ENCODE measurements around the gene HOXB9. TPM values are rescaled to one million over a fixed set of nuclear protein-coding genes. Genes with fewer than 3 reads are reported as not detected.

HOXB9 gene
- total RNA-seq, 1 experiment from 2014 or later, result 31.4 TPM

DNA sequence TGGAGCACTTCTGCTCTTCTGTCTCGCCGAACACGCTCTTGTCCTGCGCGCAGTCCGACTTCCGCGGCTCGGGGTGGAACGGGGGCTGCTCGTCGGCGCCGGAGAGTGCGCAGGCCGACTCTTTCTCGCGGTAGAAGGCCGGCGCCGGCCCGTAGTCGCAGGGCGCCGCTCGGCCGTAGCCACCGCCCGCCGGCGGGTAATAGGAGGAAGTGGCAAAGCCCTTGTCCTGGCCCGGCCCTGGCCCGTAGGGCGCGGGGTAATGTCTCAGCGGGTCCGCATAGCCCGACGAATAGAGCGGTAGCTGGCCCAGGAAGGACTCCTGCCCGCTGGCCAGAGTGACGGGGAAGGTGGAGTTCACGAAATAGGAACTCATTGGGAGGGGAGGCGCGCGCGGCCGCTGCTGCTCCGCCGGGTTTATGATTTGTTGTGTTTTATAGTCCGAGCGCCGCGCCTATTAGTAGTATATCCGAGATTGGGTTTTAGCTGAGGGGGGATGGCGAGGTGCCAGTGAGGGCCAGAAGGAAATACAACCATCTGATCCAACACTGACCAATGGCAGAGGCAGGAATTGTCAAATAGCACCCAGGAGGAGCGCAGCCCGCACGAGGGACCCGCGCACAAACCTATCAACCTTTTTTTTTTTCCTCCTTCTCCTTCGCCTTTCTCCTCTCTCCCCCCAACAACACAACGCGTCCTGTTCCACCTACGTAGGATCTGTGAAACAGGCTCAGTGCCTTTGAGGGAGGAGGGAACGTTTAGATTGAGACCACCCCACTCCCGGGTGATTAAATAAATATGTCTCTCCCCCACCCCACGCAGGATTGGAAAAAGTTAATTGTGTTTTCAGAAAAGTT, 28.2 kb downstream of the HOXB9 start:
- DNase-seq (ENCODE audit: low read depth), result peak; percentile 79

DNA sequence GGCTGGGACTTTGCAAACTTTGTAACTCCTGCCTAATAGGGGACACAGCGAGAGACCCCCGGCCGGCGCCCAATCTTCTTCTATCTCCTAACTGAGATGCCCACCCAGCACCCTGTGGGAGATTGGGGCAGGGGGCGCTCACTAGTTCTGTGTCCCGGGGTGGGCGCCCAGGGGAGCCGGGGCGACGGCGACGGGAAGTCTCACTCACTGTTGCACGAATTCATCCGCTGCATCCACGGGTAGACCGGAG, 28.7 kb downstream of the HOXB9 start:
- DNase-seq (ENCODE audit: low read depth), result no peak

DNA sequence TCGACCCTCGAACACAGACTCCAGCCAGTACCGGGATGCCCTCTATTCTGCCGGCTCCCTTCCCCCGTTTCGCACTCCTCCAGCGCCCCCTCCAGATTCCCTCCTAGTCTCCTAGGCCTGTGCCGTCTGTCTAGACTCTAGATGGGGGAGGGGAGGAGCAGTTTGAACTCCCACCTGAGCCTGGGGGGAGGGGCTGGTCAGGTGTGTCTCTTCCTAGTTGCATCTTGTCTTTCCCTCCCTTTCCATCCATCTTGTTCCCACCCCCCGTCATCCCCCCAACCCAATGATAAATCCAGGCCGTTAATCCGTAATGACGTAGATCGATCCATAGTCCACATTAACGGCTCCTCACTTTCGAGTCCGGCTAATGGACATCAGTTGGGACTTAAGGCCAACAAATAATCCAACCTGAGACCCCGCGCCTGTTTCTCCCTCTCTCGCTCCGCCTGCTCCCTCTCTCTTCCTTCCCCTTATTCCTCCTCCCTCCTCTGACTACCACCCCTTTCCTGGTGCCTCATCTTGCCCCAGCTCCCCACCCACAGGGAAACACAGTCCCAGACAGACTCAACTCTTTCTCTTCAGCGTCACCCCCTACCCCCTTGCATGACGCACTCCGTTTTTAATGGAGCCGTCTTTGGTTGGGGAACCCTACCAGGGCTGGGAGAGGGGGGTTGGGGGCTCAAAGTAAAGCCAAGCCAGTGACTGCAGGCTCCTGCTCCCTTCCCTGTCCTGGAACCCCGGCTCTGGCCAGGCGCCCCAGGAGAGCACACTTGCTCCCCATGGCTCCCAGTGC, 29.2 kb downstream of the HOXB9 start:
- no peak for DNase-seq (ENCODE audit: low read depth)

DNA sequence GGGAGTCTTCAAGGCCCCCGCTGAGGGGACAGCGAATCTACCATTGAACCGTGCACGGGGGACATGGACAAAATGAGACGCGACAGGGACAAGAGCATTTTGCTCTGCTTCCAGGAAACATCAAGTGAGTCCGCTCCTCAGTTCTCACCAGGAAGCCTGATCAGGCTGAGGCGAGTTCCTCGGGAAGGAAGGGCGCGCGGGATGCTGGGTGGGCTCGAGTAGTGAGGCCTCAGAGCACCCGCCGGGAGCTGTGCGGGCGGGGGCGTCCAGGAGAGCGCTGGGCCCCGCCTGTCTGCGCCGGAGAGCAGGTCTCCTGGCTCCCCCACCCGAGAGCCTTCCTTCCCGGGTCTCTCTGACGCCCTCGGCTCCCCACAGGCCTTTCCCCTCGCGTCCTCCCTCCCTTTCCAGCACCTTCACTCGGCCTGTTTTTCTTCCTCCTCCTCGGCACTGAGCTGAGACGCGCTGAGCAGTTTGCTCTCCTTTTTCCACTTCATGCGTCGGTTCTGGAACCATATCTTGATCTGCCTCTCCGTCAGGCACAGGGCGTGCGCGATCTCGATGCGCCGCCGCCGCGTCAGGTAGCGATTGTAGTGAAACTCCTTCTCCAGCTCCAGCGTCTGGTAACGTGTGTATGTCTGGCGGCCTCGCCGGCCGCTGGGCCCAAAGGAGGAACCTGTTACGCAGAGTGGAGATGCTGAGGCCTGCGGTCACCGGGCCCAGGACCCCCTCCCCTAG, 30.0 kb downstream of the HOXB9 start:
- DNase-seq (ENCODE audit: low read depth), result no peak

DNA sequence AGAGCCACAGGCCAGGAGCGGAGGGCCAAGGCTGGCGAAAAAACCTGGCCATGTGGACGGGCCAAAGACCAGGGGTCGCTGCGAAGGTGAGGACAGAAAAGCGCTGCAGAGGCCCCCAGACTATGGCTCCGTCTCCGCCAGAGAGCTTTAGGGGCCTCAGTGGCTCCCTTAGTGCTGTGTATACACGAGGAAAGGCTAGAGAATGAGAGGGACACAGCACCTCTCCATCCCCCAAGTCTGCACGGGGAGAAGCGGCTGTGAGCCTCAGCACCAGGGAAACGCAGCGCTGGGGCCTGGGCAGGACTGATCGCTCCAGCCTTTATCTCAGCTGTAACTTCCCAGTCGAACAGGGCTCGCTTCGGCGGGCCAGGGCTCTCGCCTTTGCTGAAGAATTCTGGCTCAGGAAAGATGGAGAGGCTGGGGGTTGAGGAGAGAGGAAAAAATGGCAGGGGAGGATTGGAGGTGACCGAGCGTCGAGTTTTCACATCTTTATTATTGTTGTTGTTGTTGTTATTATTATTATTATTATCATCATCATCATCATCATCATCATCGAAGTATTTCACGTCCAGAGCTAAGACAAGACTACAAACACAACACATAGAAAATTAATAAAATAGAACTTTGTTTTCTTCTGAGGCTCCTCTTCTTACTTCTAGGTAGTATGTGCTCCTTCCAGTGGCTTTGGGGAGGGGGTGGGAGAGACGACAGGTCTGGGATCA, 30.7 kb downstream of the HOXB9 start:
- DNase-seq (ENCODE audit: low read depth), result no peak

DNA sequence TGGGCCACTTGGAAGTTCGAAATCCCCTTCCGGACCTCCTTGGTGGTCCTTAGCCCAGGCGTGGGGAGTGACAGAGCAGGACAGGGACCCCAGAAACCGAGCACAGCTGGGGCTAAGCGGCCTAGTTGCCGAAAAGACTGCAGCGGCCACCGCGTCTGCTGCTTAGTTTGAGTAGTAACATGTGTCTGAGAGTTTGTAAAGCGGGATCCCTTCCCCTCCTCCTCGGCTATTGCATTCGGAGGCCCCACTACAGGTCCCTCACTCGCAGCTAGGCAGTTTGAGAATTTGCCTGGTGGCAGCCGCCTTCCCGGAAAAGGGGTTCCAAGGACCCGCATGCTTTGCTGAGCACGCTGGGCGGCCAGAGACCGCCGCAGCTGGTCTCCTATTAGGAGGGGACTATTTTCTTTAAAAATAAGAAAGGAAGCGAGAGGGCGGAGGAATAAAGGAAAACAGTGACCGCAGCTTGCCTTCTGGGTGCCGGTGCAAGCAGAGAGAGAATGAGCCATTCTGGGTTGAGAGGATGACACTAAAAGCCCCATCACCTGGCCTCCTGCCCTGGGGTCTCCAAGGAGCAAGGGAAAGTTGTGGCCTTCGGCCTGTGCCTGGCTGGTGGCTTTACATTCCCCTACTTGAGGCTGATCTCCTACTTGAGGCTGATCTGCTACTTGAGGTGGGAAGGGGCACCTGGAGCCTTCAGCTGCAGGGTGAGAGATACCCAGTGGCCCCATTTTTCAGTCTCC, 31.4 kb downstream of the HOXB9 start:
- no peak for DNase-seq (ENCODE audit: low read depth)

DNA sequence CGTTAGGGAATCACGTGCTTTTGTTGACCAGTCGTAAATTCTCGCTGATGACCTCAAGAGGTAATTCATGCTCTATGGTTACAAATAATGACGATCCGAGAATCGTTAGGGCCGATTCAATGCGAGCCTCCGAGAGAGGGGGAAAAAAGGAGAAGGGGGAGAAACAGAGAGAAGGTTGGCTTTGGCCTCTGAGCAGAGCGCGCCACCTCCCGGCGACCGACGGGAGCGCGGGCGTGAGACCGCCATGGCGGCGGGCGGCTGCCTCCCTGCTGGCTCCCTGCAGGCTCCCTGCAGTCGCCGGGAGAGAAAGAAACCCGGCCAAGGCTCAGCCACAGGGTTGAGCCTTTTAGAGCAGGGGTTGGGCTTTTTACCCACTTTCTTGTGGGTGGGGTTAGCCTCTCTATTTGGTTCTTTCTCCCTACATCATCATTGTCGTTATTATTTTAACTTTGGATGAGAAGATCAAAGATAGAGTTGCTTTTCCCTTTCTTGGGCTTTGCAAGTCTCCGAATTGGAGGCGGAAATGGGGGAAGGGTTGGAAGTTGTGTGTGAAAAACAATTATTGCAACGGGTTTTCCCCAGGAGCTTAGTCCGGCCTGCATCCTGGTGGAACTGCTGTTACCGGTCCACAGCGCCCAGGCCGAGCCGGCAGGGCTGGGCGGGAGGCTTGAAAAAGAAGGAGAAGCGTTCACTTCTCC, 32.2 kb downstream of the HOXB9 start:
- no peak for DNase-seq (ENCODE audit: low read depth)

DNA sequence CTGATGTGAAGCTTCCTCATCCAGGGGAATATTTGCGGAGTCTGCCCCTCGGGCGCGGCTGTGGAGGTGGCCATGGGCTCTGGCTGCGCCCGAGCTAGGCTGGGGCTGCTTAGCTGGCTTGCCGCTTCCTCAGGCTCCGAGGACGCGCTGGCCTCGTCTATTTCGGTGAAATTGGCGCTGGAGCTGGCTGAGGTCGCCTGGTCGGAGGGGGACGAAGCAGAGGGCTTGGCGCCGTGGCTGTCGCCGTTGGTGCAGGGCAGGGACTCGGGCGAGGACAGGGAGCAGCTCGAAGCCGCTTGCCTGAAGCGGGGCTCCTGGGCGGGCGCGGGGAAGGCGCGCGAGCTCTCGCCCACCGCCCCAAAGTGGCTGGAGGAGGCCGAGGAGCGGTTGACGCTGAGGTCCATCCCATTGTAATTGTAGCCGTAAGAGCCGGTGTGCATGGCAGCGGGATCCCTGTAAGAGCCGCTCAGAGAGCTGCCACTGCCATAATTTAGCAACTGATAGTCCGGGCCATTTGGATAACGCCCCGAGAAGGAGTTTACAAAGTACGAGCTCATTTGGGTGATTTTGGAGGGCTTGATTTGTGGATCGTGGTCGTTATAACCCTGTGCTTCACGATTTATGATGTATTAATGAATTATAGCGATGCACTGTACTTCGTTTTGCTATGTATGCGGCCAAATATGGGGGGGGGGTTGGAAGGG, 32.9 kb downstream of the HOXB9 start, which contains the start of gene HOXB5:
TSS of gene HOXB5 (minus strand) at position 654 of the 704 bp plus-strand sequence. CDS start at position 557, 97 bp downstream.
- DNase-seq (ENCODE audit: low read depth), result no peak

DNA sequence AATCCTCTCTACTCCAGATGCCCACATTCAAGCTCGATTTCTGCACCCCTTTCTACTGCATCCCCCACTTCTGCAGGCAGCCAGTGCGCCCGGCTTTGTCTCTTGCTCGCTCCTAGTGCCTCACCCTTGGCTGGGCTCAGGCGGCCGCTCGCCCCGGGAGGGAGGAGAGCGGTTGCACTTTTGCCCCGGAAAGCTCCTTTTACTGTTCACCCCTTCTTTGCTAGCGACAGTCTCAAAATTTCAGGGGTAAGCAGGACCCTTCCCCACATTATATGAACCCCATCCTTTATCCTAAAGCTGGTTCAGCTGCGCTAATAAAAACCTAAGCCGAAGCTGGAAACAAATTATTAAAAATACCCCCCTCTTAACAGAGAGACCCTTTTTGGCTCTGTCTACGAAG, 33.6 kb downstream of the HOXB9 start:
- no peak for DNase-seq (ENCODE audit: low read depth)

DNA sequence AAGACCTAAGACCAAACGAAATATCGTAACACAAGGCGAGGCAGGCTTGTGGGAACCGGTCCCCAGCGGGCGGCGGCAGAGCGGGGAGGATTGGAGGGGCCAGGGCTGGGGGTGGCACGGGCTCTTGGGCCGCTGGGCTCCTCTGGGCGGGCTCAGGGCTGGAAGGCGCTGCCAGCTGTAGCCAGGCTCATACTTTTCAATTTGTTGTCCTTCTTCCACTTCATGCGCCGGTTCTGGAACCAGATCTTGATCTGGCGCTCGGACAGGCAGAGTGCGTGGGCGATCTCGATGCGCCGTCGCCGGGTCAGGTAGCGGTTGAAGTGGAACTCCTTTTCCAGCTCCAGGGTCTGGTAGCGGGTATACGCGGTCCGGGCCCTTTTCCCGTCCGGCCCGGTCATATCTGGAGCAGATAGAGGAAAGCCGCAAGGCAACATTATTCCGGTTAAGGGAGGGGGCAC, 34.1 kb downstream of the HOXB9 start:
- DNase-seq (ENCODE audit: low read depth), result no peak

DNA sequence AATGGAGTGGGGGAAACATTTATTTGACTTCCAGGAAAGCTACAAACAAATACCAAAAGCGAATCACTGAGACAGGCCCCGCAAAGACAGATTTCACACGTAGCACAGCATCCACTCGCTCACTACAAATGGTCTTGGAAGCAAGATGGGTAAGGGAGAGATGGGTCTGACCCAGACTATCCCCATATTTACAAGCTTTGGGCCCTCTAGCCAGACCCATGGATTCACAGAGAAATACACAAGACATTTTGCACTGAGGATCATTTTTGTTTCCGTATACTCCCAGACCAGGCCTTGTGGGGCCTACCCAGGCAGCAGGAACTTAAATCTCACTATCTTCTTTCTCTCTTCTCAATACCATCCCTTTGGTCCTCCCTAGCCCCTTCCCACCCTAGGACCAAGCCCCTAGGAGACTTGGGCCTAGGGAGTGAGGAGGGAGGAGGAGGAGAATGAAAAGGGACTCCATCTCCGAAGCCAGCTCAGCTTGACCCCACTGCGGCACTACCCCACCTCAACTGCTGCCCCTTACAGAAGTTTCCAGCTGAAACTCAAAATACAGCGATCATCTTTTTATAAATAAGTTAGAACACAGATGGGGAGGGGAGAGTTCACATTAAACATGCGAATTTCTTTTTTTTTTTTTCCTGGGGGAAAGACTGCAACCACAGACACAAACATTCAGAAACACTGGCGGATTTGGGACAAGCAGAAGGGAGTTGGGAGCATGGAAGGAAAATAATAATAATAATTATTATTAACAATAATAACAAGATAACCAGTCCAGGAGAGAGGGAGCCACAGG, 34.7 kb downstream of the HOXB9 start:
- no peak for DNase-seq (ENCODE audit: low read depth)

DNA sequence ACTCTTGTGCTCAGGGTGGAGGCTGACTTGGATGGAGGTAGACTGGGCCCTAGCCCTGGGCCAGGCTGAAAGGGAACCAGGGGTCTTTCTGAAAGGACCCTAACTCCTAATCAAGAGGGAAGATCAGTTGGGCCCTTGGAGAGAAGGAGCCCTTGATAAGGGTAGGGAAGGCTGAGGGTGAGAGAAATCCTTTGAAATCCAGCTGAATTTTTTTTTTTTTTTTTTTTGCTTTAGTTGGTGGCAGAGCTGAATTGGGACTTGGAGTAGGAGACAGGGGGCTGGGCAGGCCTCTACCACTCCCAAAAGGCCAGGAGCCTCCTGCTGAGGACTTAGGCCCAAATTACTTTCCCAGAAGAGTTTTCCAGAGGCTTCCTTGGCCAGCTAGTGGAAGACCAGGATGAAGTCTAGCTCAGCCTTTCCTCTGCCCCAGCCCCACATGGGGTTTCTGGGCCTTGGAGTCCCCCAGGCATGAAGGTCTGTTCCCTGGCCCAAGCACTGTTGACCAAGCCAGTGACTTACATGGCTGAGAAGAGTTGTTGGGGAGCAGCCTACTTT, 35.5 kb downstream of the HOXB9 start:
- DNase-seq (ENCODE audit: low read depth), result no peak

DNA sequence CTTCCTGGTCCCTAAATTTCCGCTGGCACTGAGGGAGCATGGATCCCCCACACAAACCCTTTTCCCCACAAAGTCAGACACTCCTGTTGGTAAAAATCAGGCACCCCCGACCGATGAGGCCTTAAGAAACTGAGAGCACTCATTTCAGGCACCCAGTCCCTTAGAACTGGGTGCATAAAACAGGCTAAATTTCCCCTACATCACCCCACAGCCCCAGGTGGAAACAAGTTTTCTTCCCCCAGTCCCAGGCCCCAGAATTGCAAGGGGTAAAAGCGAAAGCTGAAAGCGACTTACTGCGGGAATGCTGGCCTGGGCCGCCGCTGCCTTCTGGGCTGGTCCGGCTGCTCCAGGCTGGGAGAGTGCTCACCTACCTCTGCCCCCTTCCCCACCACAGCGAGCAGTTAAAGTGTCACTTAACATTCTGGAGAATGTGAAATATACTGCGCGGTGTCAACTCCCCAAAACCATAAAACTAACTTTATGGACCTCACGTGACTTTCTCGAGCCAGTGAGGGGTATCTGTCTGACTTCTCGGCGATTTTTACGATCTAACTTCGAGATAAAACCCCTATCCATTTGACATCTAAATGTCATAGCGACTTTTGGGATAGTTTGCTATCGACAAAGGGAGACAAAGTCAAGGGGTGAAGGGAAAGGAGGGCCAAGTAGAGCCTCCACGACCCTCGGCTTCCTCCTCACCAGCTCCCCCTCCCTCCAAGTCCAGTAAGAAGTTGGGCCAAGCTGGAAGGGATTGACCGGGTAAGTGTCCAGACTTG, 36.1 kb downstream of the HOXB9 start, which contains the start of gene HOXB3:
TSS of gene HOXB3 (minus strand) at position 411 of the 776 bp plus-strand sequence. CDS start 37,767 bp downstream, outside the sequence.
- no peak for DNase-seq (ENCODE audit: low read depth)

DNA sequence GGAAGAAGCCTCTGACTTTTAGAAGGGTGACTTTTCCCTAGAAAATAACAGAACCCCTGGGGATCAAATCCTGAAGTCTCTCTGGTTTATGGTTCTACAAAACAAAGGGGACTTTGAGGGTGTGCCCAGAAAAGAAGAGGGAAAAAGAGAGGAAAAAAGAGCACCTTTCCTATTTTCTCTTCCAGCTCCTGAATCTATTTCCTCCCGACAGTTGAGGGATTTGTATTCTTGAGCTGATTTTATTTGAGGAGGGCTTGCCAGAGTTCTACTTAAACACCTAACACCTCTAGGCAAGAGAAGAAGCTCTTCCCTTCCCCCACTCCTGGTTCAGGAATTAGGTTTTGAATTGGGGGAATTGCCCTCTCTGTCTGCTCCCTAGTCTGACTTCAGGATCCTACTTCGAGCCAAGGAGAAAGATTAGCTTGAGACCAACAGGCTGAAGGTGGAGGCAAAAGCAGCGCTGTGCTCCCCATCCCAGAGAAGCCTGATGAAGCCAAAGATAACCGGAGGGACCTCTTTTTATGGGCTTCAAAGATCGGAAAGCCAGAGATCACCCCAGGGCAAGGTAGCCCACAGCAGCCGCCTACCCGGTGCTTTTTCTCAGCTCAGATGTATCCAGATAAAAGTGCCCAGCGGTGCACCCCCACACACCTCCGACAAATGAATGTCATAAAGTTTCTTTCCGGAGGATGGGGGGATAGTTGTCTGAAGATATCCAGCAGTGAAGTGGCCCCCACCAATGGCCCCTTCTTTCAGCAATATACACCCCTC, 36.9 kb downstream of the HOXB9 start:
- no peak for DNase-seq (ENCODE audit: low read depth)

DNA sequence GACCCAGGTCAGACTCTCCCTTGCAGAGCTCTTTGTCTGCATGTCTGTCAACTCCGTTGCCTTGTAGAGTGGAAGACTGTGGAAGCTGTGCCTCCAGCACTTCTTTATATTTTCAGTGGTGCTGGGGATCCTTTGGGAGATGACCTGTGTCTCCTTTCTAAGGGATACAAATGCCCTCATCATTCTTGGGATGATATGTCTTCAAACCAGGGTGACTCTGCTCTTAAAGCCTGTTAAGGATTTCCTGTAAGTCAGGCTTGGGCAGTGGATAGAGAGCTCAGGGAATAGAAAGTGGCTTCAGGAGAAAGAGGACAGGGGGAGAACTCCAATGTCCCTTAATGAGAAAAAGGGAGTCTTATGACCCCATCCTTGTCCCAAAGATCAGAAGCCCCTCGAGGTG, 37.6 kb downstream of the HOXB9 start:
- DNase-seq (ENCODE audit: low read depth), result no peak

DNA sequence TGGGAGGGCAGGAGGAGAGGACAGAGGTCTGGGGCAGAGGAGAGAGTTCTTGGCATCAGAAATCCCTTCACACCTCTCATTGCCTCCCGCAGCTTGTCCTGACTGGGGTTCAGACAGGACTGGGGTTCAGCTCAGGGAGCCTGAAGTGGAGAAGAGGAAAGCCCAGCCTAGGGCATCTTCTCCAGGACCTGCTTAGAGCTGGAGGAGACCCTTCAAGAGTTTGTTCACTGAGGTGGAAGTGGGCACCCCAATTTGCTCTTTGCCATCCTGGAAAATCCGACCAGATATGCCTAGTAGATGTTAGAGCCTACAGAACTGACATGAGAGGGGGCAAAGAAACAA, 38.1 kb downstream of the HOXB9 start:
- DNase-seq (ENCODE audit: low read depth), result no peak

All from HT1080 (cell line).